Coronary artery (tissue), 2 donors: Measurements from ENCODE around the gene ADTRP.

Experiments
- DNase-seq: peaks from one replicate; pipeline ENCODE4 v3.0.0-alpha.2; 2017; ENCODE audit warnings: low spot score
- H3K27ac ChIP-seq, 2 donors: fragments of 200-600 bp; sonication (generic); one replicate each; pipeline ENCODE4 v1.5.1; 2016 to 2019
- H3K4me3 ChIP-seq: fragments of 200-600 bp; sonication (generic); 2 replicates; pipeline ENCODE4 v1.5.1; 2016; ENCODE audit warnings: mild to moderate bottlenecking, moderate library complexity
- TF ChIP-seq, protein P1 (sequence below): fragments of 200-600 bp; sonication (generic); IDR thresholded peaks from one replicate; pipeline ENCODE4 v1.5.1; 2019; ENCODE audit warnings: antibody characterized with exemption

ADTRP gene

DNA sequence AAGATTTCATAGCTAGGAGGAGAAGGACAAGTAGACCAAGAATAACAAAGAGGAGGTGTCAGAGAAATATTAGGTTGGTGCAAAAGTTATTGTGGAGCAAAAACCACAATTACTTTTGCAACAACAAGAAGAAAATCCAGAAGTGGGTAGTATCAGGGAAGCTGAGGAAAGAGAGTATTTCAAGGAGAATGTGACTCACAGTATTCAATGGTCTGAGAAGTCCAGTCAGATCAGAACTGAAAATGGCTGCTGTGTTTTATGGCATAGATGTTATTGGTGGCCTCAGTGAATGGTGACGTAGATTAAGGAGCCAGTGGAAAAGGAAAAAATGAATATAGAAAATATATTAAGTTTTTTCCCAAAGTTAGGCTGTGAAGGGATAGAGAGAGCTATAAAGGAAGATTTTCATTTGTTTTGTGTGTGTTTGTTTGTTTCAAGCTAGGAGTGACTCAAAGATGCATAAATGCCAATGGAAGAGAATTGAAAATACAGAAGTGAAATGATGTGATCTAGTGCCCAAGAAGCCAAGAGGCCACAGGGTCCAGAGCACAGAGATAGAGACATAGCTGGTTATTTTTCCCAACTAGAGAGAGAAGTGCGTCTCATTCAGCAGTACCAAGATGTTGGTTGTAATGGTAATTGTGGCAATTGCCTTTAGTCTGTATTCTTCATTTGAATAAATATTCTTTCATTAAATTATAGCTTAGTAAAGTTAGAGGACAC, 112.8 kb downstream of the ADTRP start:
- TF ChIP-seq, protein P1, sequence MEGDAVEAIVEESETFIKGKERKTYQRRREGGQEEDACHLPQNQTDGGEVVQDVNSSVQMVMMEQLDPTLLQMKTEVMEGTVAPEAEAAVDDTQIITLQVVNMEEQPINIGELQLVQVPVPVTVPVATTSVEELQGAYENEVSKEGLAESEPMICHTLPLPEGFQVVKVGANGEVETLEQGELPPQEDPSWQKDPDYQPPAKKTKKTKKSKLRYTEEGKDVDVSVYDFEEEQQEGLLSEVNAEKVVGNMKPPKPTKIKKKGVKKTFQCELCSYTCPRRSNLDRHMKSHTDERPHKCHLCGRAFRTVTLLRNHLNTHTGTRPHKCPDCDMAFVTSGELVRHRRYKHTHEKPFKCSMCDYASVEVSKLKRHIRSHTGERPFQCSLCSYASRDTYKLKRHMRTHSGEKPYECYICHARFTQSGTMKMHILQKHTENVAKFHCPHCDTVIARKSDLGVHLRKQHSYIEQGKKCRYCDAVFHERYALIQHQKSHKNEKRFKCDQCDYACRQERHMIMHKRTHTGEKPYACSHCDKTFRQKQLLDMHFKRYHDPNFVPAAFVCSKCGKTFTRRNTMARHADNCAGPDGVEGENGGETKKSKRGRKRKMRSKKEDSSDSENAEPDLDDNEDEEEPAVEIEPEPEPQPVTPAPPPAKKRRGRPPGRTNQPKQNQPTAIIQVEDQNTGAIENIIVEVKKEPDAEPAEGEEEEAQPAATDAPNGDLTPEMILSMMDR, result no peak
- Histone ChIP-seq H3K27ac (no peak overlapping the region), H3K4me3 (no peak overlapping the region)
- DNase-seq, result no peak
